LNCaP clone FGC (cell line): Measurements from ENCODE around the gene RUNX1.

ENCODE experiments used
- DNase-seq: peaks from one replicate; pipeline ENCODE4 v3.0.0-alpha.2; 2011; ENCODE audit warnings: low read depth
- H3K4me3 ChIP-seq: 2 replicates; pipeline ENCODE4 v1.5.1; 2011; ENCODE audit warnings: mild to moderate bottlenecking, low read depth, low read length, control low read depth
- TF ChIP-seq, protein P1 (sequence below): IDR thresholded peaks from 2 replicates; pipeline ENCODE4 v1.5.1; 2012; ENCODE audit warnings: mild to moderate bottlenecking; ENCODE audit not compliant: control insufficient read depth, insufficient read depth; ENCODE audit errors: extremely low read depth

Gene RUNX1

DNA sequence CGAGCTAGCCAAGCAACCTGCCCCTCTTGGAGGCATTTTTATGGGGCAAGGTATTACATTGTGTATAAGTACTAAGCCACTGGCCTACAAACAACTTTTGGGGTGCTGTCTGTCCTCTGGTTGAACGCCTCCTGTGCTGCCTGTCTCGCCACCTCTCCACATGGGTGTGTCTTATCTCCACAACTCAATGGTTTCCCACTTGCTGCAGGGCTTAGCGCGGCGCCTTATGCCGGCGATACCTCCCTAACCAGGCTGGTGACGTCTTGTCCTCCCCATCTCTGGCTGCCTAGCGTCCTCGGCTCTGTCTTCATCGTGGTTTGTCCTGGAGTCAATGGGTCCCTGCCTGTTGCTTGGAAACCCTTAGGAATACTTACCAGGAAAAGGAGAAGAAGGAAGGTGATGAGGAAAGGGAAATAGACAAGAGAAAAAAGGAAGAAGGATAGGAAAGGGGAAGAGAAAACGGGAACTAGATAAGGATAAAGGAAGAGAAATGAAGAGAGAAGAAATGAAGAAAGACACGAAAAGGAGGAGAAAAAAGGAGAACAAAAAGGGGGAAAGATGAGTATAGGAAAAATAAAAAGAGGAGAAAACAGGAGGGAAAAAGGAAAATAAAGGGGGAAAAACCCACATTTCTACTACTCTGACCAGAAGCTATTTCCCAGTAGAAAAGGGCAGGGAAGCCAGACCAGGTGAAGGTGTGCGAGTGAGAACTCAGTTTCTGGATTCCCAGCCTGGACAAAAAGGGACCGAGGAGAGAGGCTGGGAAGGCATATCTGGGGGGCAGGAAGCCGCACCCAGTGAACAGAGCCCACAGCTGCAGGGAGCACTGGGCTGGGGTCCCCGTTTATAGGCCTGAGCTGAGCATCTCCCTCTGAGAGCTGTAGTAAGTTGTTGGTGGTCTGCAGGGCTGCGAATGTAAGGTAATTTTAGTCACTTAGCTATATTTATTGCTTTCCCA, 294.1 kb downstream of the RUNX1 start:
- H3K4me3 ChIP-seq: no peak overlapping the region
- TF ChIP-seq, protein P1, sequence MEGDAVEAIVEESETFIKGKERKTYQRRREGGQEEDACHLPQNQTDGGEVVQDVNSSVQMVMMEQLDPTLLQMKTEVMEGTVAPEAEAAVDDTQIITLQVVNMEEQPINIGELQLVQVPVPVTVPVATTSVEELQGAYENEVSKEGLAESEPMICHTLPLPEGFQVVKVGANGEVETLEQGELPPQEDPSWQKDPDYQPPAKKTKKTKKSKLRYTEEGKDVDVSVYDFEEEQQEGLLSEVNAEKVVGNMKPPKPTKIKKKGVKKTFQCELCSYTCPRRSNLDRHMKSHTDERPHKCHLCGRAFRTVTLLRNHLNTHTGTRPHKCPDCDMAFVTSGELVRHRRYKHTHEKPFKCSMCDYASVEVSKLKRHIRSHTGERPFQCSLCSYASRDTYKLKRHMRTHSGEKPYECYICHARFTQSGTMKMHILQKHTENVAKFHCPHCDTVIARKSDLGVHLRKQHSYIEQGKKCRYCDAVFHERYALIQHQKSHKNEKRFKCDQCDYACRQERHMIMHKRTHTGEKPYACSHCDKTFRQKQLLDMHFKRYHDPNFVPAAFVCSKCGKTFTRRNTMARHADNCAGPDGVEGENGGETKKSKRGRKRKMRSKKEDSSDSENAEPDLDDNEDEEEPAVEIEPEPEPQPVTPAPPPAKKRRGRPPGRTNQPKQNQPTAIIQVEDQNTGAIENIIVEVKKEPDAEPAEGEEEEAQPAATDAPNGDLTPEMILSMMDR: no peak
- DNase-seq: no peak

DNA sequence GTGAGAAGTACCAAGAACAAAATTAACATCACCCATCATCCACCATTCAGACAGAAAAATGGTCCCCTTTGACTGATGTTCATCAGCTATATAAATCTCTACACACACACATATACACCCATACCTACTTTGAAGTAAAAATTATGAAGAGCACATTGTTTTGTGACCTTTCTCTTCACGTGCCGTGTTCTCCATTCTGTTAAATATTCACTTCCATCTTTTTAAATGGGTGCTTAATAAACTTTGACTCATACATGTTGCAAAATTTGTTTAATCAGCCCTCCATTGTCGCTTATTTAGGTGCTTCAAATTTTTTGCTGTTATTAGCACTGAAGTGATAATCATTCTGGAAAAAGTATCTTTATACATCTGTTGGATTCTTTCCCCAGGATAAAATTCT, 300.2 kb downstream of the RUNX1 start:
- DNase-seq: no peak
- H3K4me3 ChIP-seq: no peak overlapping the region
- TF ChIP-seq, protein P1: no peak

DNA sequence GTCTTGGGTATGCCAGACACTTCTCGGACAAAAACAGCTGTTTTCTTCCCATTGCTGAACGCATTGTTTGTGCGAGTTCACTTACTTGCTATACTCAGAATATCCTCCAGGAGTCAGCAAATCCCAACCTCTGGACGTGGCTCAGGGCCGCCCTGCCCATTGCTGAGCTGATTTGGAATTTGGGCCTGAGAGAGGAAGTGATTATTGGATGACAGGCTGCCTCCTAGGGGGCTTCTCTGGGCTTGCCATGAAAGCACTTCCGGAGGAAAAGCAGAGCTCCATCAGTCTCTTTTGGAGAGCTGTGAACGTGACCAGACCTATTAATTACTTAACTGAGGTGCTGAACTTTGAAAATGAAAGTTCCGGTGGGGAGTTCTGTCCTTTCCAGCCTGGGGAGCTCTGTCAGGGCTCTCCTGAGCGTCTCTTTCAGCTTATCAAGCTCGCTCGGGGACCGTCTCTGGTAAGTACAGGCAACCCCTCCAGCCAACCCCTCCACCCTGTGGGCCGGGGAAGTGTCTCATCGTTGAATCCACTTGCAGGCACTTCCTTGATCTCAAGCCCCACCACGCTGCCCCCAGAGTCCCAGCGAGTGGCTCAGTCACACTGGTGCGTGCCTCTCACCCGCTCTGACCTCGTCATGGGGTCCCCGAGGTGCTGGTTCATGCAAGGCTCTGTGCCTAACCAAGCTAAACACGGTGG, 303.4 kb downstream of the RUNX1 start:
- TF ChIP-seq, protein P1: peak; percentile 95

DNA sequence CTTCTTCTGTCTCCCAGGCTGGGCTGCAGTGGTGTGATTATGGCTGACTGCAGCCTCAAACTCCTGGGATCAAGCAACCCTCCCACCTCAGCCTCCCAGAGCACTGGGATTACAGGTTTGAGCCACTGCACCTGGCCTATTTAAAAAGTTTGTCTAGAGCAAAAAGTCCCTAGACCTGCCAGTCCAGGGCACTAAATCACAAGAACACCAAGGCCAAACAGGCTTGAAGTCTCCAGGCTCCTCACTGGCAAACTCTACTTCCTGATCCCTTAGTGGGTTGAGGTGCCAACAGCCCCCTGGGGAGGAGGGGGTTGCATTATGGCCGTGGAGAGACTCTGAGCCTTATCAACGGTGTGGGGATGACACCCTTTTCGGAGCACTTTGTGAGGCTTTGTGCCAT, 304.3 kb downstream of the RUNX1 start:
- DNase-seq: no peak
- H3K4me3 ChIP-seq: no peak overlapping the region
- TF ChIP-seq, protein P1: no peak

More for the DNA sequence above, 303.4 kb downstream of the RUNX1 start:
- no peak overlapping the region for H3K4me3 ChIP-seq
- DNase-seq: peak; percentile 30

DNA sequence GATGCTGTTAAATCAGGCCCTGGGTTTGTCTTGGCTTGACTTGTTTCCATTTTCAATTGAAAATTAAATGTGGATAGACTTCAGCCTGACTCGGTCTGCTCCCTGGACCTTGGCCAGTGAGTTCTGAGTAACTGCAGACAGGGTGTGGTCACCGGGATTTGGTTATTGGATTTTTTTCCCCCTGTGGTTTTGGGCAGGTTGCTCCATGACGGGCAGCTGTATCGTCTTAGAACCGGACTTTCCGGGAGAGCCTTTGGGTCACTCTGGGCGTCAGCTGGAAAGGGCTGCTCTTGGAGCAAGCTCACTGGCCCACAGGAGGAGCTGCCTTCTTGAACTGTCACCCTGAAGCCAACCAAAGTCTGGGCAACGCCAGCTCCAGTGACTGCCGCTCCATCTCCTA, 305.3 kb downstream of the RUNX1 start:
- TF ChIP-seq, protein P1: no peak
- DNase-seq: no peak
- H3K4me3 ChIP-seq: no peak overlapping the region

DNA sequence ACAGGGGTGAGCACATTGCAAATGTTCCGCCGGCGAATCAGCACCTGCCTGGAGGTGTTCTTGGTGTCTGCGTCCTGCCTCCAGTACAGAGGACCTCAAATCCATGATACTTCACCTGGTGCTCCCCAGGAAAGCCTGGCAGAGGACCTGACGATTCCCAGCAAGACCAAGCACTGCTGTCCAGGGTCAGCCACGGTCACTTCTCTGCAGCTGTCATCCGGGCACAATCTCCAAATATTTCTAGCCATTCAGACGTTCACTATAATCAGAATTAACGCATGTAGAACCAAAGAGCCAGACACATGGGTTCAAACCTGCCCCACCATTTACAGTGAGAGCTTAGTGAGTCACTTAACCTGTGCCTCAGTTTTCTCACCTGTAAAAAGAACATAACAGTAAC, 305.8 kb downstream of the RUNX1 start:
- no peak overlapping the region for H3K4me3 ChIP-seq
- no peak for DNase-seq
- TF ChIP-seq, protein P1: no peak
